NCI-H1092 (cell line): ENCODE measurements around the gene ZNF711.
"Not testable (repeated sequence)": the region's sequence is repeated elsewhere in the genome, so short reads cannot be mapped to it uniquely, and the experiment has no call there.

Experiments used
- DNase-seq: peaks from one replicate; lab custom pipeline; 2025; lab: John Stamatoyannopoulos, UW

The ZNF711 gene

GRCh38 chrX:85243761-85244449 lies at the start of gene ZNF711, which contains the start of gene SATL1:
TSS of gene ZNF711 (plus strand) at chrX:85243991. CDS start at chrX:85247573, 3,582 bp downstream.
TSS of gene SATL1 (minus strand) at chrX:85243779. CDS start at chrX:85108968, 134,811 bp downstream.
- DNase-seq, result peak; percentile 94

GRCh38 chrX:85196319-85196718 lies 47.5 kb upstream of the ZNF711 start:
- no peak for DNase-seq

GRCh38 chrX:85203461-85203970 lies 40.3 kb upstream of the ZNF711 start:
- no peak for DNase-seq

GRCh38 chrX:85213792-85214530 lies 29.8 kb upstream of the ZNF711 start:
- no peak for DNase-seq

GRCh38 chrX:85215946-85216345 lies 27.8 kb upstream of the ZNF711 start:
- DNase-seq, result no peak

GRCh38 chrX:85221361-85221760 lies 22.4 kb upstream of the ZNF711 start:
- no peak for DNase-seq

GRCh38 chrX:85223359-85223758 lies 20.4 kb upstream of the ZNF711 start:
- DNase-seq, result no peak

- DNase-seq, result no peak
These were observed 636 bp upstream of the ZNF711 start for GRCh38 chrX:85243155-85243554.

- peak; percentile 39 for DNase-seq
These were observed 840 bp downstream of the ZNF711 start for GRCh38 chrX:85244450-85245211.

GRCh38 chrX:85285286-85285685 lies 41.5 kb downstream of the ZNF711 start:
- not testable (repeated sequence) for DNase-seq

GRCh38 chrX:85288992-85289723 lies 45.4 kb downstream of the ZNF711 start:
- DNase-seq, result no peak

- no peak for DNase-seq
These were observed 59.8 kb downstream of the ZNF711 start for GRCh38 chrX:85303544-85303943.

GRCh38 chrX:85309717-85310116 lies 65.9 kb downstream of the ZNF711 start:
- no peak for DNase-seq

GRCh38 chrX:85311348-85311747 lies 67.6 kb downstream of the ZNF711 start:
- DNase-seq, result not testable (repeated sequence)
